HG03342 (cell line): ENCODE data around the gene HDGFL3.
"Not testable (repeated sequence)": the region's sequence is repeated elsewhere in the genome, so short reads cannot be mapped to it uniquely, and the experiment has no call there.

ENCODE experiments used
- ATAC-seq: cut with Tn5 transposase; IDR thresholded peaks from one replicate; pipeline ENCODE4 v1.9.1; 2021; ENCODE audit warnings: mild to moderate bottlenecking, moderate library complexity; ENCODE audit not compliant: unreplicated experiment

HDGFL3 gene

GRCh38 chr15:83207660-83208366 is at the start of gene HDGFL3:
HDGFL3 (minus strand) TSS chr15:83207823; CDS start chr15:83207414, 409 bp downstream.
- ATAC-seq = peak; percentile 38

GRCh38 chr15:83250781-83251180 is 43.2 kb upstream of the HDGFL3 start:
- ATAC-seq = no peak

- ATAC-seq = no peak
These were observed 41.4 kb upstream of the HDGFL3 start for GRCh38 chr15:83249030-83249343.

GRCh38 chr15:83248151-83249029 is 40.8 kb upstream of the HDGFL3 start:
- ATAC-seq = no peak

GRCh38 chr15:83243634-83244033 is 36.0 kb upstream of the HDGFL3 start:
- ATAC-seq = no peak

GRCh38 chr15:83230242-83230641 is 22.6 kb upstream of the HDGFL3 start:
- ATAC-seq = no peak

GRCh38 chr15:83225449-83225848 is 17.8 kb upstream of the HDGFL3 start:
- no peak for ATAC-seq

GRCh38 chr15:83221781-83222180 is 14.2 kb upstream of the HDGFL3 start:
- not testable (repeated sequence) for ATAC-seq

- ATAC-seq = no peak
These were observed 11.4 kb upstream of the HDGFL3 start for GRCh38 chr15:83219026-83219425.

GRCh38 chr15:83215306-83215705 is 7.7 kb upstream of the HDGFL3 start:
- no peak for ATAC-seq

GRCh38 chr15:83210619-83211018 is 3.0 kb upstream of the HDGFL3 start:
- ATAC-seq = no peak

GRCh38 chr15:83209333-83209732 is 1.7 kb upstream of the HDGFL3 start:
- no peak for ATAC-seq

- no peak for ATAC-seq
These were observed 691 bp upstream of the HDGFL3 start for GRCh38 chr15:83208367-83208661.

GRCh38 chr15:83207009-83207659 is 489 bp downstream of the HDGFL3 start:
- ATAC-seq = peak; percentile 31

GRCh38 chr15:83206526-83207008 is 1.1 kb downstream of the HDGFL3 start:
- no peak for ATAC-seq

- ATAC-seq = no peak
These were observed 1.8 kb downstream of the HDGFL3 start for GRCh38 chr15:83205725-83206324.

- ATAC-seq = no peak
These were observed 2.9 kb downstream of the HDGFL3 start for GRCh38 chr15:83204697-83205096.

- no peak for ATAC-seq
These were observed 4.1 kb downstream of the HDGFL3 start for GRCh38 chr15:83203543-83203942.

GRCh38 chr15:83200589-83200988 is 7.0 kb downstream of the HDGFL3 start:
- no peak for ATAC-seq

- no peak for ATAC-seq
These were observed 7.5 kb downstream of the HDGFL3 start for GRCh38 chr15:83200162-83200561.

- peak; percentile 89 for ATAC-seq
These were observed 8.3 kb downstream of the HDGFL3 start for GRCh38 chr15:83199288-83199687.
